DND-41 (cell line): ENCODE results near the gene MBNL2.

ENCODE experiments used
- EZH2 ChIP-seq: IDR thresholded peaks from 3 replicates; pipeline ENCODE4 v1.6.1; 2012; ENCODE audit warnings: borderline replicate concordance, low read depth, mild to moderate bottlenecking, moderate library complexity, low read length, inconsistent platforms; ENCODE audit not compliant: severe bottlenecking
- TF ChIP-seq, protein P1 (sequence below): IDR thresholded peaks from 2 replicates; pipeline ENCODE4 v1.5.1; 2012; ENCODE audit warnings: borderline replicate concordance, low read length, moderate library complexity, mild to moderate bottlenecking; ENCODE audit not compliant: poor library complexity, severe bottlenecking; ENCODE audit errors: extremely low read depth

DNA sequence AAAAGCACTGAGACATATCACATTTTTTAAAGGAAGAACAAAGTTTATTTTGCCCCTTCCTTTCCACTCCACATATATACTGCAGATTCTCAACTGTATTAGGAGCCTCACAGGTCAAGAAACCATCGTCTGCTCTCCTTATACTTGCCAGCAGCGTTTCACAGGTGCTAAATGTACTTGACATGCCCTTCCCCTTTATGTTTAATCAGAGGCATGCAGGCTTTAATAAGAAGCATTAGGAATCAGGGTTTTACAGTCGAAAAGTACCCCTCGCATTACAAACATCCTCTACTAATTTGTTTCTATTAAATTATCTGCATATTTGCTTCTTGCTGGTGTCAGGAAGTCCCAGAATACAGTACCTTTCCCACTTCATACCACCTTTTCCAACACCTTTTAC lies 208.2 kb downstream of the MBNL2 start:
- TF ChIP-seq, protein P1, sequence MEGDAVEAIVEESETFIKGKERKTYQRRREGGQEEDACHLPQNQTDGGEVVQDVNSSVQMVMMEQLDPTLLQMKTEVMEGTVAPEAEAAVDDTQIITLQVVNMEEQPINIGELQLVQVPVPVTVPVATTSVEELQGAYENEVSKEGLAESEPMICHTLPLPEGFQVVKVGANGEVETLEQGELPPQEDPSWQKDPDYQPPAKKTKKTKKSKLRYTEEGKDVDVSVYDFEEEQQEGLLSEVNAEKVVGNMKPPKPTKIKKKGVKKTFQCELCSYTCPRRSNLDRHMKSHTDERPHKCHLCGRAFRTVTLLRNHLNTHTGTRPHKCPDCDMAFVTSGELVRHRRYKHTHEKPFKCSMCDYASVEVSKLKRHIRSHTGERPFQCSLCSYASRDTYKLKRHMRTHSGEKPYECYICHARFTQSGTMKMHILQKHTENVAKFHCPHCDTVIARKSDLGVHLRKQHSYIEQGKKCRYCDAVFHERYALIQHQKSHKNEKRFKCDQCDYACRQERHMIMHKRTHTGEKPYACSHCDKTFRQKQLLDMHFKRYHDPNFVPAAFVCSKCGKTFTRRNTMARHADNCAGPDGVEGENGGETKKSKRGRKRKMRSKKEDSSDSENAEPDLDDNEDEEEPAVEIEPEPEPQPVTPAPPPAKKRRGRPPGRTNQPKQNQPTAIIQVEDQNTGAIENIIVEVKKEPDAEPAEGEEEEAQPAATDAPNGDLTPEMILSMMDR = no peak
- no peak for TF ChIP-seq EZH2
